Right renal cortex interstitium (tissue), 3 donors: ENCODE measurements around the gene AIFM3. TPM values are rescaled to one million over a fixed set of nuclear protein-coding genes. Genes with fewer than 3 reads are reported as not detected.

Experiments
- DNase-seq, 3 donors: peaks; one replicate each; pipeline ENCODE4 v3.0.0-alpha.2; 2013; ENCODE audit warnings: low read depth in 3 of 3, low spot score in 2 of 3
- polyA plus RNA-seq, 3 donors: library from polyadenylated mRNA; unstranded; fragments of 120-200 nt; gene quantifications; one replicate each; pipeline ENCODE4 v1.2.1, GENCODE V29; 2013; ENCODE audit not compliant: insufficient read length in 3 of 3

Gene AIFM3
- polyA plus RNA-seq, 3 donors, result 0.69 to 0.97 (median 0.76) TPM

DNA sequence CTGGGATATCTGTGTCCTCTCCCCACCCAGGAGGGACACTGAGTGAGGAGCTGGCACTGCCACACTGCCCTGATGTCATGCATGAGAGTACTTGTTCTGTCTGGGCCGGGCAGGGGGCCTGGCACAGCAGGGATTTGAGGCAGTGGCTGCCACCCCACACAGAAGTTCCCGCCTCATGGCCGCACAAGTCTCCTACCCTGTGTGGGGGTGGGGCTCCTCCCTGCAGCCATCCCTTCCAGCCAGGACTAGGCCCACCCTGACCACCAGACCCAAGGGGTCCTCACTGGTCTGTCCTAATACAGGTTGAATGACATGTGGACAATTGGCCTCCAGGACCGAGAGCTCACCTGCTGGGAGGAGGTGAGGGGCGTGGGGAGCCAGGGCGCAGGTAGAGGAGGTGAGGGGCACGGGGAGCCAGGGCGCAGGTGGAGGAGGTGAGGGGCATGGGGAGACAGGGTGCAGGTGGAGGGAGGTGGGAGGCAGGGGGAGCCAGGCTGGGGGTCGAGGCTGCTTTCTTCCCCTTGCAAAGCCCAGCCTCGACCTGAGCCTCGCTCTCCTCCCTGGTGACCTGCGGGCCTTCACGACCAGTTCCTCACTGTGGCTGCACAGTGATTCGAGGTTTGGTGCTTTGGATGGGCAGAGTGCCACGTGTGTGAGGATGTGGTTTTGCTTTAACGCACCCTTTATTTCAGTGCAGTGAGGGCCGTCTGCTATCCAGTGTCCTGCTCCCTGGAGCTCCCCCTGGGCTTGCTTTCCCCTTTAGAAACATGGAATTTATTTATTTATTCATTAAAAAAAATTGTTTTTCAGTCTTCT is 22.5 kb downstream of the AIFM3 start:
- DNase-seq, result no peak

GRCh38 chr22:20990184-20991180 is 23.4 kb downstream of the AIFM3 start:
- no peak for DNase-seq

DNA sequence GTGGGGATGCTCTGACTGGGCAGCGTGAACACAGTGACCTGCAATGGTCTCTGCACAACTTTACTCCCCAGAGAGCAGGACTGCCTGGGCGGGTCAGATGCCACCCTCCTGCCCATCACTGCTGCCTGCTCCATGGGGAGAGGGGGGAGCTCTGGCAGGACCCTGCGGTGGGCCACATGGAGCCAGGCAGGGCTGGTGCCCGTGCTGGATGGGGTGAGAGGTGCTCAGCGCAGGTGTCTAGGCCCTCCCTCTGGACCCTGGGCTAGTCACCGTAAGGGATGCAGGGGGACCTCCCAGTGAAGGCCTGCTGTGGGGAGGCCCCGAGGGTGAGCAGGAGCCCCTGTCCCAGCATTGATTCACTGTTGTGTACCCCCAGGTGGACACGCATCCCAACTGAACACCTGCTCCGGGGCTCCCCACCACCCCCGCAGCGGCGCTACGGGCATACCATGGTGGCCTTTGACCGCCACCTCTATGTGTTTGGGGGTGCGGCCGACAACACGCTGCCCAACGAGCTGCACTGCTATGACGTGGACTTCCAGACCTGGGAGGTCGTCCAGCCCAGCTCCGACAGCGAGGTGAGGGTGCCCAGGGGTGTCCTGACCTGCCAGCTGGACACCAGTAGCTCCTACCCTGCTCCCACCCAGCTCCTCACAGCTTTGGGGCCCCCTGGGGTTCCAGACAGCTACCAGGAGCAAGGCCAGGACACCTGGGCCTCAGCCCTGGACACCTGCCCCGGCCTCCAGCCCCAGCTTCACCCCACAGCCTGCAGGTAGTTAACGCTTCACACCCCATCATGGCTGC is 24.4 kb downstream of the AIFM3 start:
- DNase-seq, result no peak

DNA sequence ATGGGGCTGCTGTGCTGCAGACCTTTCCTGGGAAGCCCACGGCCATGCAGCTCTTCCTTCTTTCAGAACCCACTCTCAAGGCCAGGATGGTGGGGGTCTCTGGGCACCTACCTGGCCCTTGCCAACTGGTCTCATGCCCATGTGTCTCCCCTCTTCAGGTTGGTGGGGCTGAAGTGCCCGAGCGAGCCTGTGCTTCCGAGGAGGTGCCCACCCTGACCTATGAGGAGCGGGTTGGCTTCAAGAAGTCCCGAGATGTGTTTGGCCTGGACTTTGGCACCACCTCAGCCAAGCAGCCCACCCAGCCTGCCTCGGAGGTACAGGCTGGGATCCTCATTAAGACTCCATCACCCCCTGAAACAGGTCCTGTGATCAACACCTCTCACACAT is 25.0 kb downstream of the AIFM3 start:
- no peak for DNase-seq

DNA sequence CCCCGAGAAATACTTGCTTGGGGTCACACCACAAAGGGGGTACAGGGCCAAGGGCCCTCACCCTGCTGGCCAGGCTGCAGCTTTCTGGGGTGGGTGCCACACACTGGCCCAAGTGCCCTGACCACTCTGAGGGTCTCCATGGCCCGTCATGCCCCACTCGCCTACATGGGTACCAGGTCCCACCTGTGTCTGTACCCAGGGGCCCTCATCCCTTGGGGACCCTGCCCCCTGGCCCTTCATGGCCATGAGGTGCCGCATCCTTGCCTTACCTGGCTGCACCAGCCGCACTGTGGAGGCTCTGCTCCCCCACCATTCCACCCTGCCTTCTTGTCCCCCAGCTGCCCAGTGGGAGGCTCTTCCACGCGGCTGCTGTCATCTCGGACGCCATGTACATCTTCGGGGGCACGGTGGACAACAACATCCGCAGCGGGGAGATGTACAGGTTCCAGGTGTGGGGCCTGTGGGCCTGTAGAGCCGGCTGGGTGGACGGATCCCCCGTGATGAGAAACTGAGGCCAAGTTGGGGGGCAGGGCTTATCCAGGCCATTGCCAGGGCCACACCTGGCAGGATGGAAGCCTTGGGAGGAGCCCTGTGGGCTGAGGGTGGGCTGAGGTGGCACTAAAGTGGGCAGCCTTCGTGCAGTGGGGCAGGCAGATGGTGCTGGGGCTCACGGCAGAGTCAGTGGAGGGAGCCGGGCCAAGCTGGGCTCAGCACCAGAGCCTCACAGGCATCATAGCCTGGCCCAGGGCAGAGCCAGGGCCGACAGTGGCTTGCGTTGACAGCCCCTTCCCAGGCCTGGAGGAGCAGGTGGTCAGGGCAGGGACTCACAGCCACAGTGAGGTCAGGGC is 25.6 kb downstream of the AIFM3 start:
- DNase-seq, result no peak

- no peak for DNase-seq
These were observed 26.5 kb downstream of the AIFM3 start for GRCh38 chr22:20993304-20994127.

DNA sequence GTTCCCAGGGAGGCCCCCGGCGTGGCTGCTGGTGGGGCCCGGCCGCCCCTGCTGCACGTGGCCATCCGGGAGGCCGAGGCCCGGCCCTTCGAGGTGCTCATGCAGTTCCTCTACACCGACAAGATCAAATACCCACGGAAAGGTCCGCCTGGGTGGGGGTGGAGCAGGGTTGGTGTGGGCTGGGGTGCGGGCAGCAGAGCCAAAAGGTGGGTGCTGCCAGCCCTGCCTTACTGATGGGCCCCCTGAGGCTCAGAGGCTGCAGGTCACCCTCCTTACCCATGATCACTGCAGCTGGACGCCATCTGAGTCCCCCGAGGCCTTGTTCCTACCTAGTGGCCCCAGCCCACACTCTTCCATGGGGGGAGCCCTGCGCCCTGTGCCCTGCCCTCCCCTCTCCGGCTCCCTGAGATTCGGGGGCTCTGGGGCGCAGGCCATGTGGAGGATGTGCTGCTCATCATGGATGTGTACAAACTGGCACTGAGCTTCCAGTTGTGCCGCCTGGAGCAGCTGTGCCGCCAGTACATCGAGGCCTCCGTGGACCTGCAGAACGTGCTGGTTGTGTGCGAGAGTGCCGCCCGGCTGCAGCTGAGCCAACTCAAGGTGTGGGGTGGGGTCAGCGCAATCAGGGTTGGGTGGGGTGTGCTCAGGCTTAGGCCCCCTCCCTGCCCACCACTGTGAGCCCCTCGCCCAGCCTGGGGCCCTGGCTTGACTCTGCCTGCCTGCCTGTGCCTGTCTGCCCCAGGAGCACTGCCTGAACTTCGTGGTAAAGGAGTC is 27.3 kb downstream of the AIFM3 start:
- DNase-seq, result no peak

GRCh38 chr22:20994902-20995241 is 27.8 kb downstream of the AIFM3 start:
- DNase-seq, result no peak

DNA sequence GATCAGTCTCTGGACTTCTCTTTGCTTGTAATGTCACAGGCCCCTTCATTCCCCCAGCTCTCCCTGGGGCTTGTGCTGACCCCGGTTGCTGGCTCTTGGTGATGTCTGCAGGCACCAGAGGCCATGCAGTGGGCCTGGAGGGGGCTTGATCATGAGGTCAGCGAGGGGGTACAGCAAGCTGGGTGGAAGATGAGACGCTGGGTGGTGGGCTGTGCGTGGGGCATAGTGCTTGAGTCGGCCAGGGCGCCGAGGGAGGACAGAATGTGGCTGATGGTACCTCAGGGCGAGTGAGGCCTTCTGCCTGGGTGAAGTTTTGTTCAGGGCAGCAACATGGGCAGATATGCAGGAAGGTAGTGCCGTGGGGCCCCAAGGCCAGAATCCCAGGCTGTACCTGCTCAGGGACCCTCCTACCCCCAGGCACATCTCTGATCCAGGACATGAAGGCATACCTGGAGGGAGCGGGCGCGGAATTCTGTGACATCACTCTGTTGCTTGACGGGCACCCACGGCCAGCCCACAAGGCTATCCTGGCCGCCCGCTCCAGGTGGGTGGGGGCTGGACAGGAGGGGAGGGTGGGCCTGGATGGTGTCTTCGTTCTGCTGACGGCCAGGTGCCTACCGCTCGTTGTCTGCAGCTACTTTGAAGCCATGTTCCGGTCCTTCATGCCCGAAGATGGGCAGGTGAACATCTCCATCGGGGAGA is 28.4 kb downstream of the AIFM3 start:
- no peak for DNase-seq

- DNase-seq, result no peak
These were observed 29.0 kb downstream of the AIFM3 start for GRCh38 chr22:20996031-20996410.

- DNase-seq, result no peak
These were observed 29.8 kb downstream of the AIFM3 start for GRCh38 chr22:20996598-20997535.

GRCh38 chr22:20997536-20998257 is 30.6 kb downstream of the AIFM3 start:
- DNase-seq, result no peak

GRCh38 chr22:20998411-20999336 is 31.6 kb downstream of the AIFM3 start:
- no peak for DNase-seq

- DNase-seq, result no peak
These were observed 32.5 kb downstream of the AIFM3 start for GRCh38 chr22:20999350-21000206.
